ENCODE data around the gene CACNA1I.

- TF ChIP-seq CTCF (IDR thresholded peaks at IDR 0.05) (no peak), POLR2A (IDR thresholded peaks at IDR 0.05) (no peak)
These were observed 5.1 kb upstream of the CACNA1I start for GRCh38 chr22:39565414-39565944.
